SKM-1 treated with dmso at 0.1 percent for 144 hours (cell line): ENCODE results near the gene ENTPD3.

Experiments
- DNase-seq: peaks from one replicate; lab custom pipeline; 2025; ENCODE audit not compliant: unreplicated experiment; lab: John Stamatoyannopoulos, UW

Gene ENTPD3

GRCh38 chr3:40387001-40387894 lies at the start of gene ENTPD3:
Gene ENTPD3 (plus strand): TSS chr3:40387184. CDS start chr3:40388058, 874 bp downstream.
- no peak for DNase-seq

- no peak for DNase-seq
These were observed 47.1 kb upstream of the ENTPD3 start for GRCh38 chr3:40339871-40340270.

- DNase-seq, result no peak
These were observed 46.3 kb upstream of the ENTPD3 start for GRCh38 chr3:40340541-40341170.

GRCh38 chr3:40341671-40342070 lies 45.3 kb upstream of the ENTPD3 start:
- no peak for DNase-seq

GRCh38 chr3:40350529-40350928 lies 36.5 kb upstream of the ENTPD3 start:
- DNase-seq, result no peak

GRCh38 chr3:40355410-40355809 lies 31.6 kb upstream of the ENTPD3 start:
- no peak for DNase-seq

GRCh38 chr3:40358454-40358853 lies 28.5 kb upstream of the ENTPD3 start:
- DNase-seq, result no peak

GRCh38 chr3:40363674-40364073 lies 23.3 kb upstream of the ENTPD3 start:
- no peak for DNase-seq

GRCh38 chr3:40366203-40367162 lies 20.5 kb upstream of the ENTPD3 start:
- DNase-seq, result no peak

GRCh38 chr3:40369716-40370115 lies 17.3 kb upstream of the ENTPD3 start:
- no peak for DNase-seq

GRCh38 chr3:40377822-40378221 lies 9.2 kb upstream of the ENTPD3 start:
- no peak for DNase-seq

GRCh38 chr3:40379674-40380306 lies 7.2 kb upstream of the ENTPD3 start:
- no peak for DNase-seq

GRCh38 chr3:40381904-40382616 lies 4.9 kb upstream of the ENTPD3 start:
- DNase-seq, result no peak

- DNase-seq, result no peak
These were observed 4.4 kb upstream of the ENTPD3 start for GRCh38 chr3:40382617-40382979.

- DNase-seq, result no peak
These were observed 771 bp upstream of the ENTPD3 start for GRCh38 chr3:40386213-40386612.

GRCh38 chr3:40387895-40388254 lies 891 bp downstream of the ENTPD3 start:
- DNase-seq, result no peak

- DNase-seq, result no peak
These were observed 9.4 kb downstream of the ENTPD3 start for GRCh38 chr3:40396406-40396805.

GRCh38 chr3:40397129-40397528 lies 10.1 kb downstream of the ENTPD3 start:
- DNase-seq, result no peak

- DNase-seq, result no peak
These were observed 10.9 kb downstream of the ENTPD3 start for GRCh38 chr3:40397912-40398311.

GRCh38 chr3:40398346-40398745 lies 11.4 kb downstream of the ENTPD3 start:
- no peak for DNase-seq
